Measurements from ENCODE around the gene USP3.
"Not testable (repeated sequence)": the region's sequence is repeated elsewhere in the genome, so short reads cannot be mapped to it uniquely, and the experiment has no call there.

The USP3 gene

DNA sequence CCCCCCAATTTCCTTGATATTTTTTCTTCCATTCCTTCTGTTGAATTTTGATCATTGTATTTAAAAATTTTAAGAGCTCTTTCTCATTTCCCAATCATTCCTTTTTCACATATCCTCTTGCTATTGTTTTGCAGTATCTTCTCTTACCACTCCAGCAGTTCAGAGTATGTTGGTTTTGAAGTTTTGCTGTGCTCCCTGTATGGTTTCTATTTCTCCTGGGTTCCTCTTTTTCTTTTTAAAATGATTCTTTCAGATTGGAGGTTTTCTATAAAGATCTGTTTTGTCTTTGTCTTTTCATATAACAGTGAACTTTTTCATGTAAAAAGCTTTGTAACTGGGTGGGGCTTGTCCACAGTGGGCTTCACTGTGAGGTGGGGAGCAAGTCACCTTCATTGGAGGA, 12.8 kb downstream of the USP3 start:
- DNase-seq, result no peak

DNA sequence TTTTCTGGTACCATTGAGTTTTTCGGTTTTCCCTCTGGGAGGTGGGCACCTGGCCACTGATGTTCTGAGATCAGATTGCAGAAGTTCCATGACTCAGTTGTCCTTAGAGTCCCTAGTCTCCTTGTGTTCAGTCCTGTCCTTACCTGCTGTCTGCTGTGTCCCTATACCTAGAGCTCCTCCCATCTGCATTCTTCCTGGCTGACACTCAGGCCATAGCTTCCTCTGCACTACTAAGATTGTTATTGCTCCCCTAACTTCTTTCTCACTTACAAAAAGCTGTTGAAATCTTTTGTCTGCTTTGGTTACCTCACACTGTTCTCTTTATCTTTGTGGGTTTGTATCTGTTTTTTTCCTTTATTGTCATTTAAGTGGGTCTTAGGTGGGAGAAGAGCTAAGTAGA, 13.2 kb downstream of the USP3 start:
- no peak for DNase-seq

DNA sequence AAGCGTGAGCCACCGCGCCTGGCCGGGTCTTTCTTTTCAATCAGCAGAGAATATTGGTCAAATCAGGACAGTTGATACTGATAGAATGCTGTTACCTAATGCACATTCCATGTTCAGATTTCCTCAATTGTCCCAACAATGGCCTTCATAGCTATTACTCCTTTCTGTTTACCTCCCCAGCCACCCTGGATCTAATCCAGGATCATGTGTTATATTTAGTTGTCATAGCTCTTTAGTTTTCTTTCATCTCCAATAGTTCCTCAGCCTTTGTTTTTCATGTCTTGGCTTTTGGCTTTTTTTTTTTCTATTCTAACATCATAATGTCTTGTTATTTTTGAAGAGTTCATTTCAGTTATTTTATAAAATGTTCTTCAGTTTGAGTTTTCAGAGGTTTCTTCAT, 14.6 kb downstream of the USP3 start:
- DNase-seq, result no peak

DNA sequence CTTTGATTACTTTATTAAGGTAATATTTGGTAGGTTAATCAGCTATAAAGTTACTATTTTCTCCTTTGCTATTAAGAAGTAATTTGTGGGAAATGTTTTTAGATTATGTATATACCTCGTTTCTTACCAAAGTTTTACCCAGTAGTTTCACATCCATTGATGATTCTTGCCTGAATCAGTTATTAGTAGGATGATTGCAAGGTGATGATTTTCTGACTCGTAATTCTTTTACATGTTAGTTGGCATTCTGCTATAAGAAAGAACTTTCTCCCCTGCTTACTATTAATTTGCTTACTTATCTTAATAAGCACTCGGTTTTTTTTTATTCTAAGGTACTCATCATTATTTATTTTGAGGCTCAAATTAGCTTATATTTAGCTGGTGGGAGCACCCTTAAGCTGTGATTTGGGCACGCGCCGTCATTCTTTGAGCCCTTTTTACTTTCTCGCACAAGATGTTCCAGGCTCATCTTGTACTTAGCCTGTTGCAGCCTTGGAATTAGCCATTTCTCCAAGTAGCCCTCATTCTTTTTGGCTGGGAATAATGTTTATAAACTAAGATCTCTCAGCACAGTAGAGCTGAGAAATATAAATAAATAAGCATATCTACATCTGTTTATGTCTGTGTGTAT, 15.3 kb downstream of the USP3 start:
- DNase-seq, result no peak

DNA sequence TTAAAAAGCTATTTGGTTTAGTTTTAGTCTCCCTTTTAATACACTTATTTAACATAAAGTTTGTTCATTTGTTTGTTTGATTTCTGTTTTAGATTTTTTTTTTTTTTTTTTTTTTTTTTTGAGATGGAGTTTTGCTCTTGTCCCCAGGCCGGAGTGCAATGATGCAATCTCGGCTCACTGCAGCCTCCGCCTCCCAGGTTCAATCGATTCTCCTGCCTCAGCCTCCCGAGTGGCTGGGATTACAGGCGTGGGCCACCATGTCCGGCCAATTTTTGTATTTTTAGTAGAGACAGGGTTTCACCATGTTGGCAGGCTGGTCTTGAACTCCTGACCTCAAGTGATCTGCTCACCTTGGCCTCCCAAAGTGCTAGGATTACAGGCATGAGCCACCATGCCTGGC, 16.1 kb downstream of the USP3 start:
- not testable (repeated sequence) for DNase-seq

DNA sequence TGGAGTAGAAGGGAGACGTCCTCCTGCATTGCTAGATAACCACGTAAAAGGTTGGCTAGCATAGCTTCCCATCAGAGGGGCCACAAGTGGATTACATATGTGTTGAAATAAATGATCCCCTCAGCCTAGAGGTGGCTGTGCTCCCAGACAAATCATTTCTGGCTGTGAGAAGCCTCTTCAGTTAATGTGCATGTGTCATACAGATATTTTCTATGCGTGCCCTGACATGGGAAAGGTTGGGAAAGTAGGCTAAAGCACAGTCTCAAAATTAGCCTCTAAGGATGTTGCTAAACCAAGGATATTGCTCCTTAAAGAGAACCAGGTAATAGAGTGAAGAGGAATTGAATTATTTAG, 17.8 kb downstream of the USP3 start:
- no peak for DNase-seq

DNA sequence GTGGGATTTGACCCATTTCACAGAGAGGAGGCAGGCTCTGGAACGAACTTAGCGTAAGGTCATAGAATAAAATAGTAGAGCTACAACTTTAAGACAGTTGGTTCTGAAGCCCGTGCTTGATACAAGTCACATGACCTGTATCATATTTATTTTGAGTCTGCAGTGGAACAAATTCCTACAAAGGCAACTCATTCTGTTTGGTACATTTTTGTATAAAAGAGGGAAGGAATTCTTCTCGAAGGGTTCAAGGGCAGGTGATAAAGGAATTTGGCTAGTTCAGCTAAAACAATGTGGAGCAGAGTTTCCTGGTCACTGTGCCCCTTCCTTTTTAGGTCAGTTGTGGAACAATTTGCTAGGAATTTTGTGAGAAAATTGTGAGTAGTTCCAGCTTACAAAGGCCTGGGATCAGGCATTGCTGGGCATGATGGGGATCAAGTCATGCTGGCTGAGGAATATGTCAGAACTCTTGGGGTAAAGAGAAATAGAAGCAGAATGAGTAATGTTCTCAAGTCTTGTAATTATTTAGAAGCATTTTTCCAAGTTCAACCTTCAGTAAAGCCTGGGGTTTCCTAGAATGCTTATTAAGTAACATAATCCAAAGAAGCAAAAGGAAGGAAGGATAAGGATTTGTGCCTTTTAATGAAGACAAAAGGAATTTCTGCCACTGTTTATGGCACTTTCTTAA, 19.1 kb downstream of the USP3 start:
- no peak for DNase-seq

DNA sequence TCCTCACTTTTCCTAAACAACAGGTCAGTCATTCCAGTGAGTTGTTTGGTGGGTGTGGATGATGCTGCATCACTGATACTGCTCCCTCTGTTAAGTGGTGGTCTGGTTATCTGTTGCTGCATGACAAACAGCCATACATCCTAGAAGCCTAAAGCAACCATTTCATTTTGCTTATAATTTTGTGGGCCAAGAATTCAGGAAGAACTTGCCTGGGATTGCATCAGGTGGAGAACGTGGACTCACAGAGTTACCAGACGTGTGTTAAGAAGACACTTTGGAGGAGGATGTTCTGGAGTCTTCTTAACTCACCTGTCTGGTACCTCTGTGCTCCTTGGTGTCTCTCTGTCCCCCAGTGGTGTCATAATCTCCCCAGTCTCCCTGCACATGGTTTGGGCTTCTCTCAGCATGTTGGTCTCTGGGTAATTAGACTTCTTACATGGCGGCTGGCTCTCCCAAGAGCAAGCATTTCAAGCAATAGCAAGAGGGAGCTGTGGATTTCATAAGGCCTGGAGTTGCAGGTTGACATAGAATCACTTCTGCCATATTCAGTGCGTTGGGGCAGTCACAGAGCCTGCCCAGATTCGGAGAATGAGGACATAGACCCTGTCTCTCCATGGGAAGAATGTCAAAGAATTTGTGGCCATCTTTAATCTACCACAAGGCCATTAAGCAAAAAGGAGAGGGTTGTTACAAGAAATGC, 20.1 kb downstream of the USP3 start:
- no peak for DNase-seq

DNA sequence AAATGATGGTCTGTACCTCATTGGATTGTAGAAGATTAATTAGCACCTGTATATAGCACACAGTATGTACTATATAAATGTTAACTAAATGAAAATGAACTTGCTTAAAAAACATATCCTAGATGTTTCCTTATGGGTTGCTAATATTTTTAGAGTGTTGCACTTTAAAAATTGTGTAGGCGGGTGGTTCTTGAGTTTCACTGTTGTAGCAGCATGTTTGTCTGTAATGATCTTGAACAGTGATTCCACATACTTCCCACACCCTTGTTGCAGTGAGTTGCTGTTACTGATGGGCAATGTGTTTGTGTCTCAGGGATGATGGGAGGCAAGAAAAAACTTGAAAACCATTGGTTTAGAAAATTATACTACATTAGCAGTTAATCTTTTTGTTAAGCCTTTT, 22.0 kb downstream of the USP3 start:
- no peak for DNase-seq

DNA sequence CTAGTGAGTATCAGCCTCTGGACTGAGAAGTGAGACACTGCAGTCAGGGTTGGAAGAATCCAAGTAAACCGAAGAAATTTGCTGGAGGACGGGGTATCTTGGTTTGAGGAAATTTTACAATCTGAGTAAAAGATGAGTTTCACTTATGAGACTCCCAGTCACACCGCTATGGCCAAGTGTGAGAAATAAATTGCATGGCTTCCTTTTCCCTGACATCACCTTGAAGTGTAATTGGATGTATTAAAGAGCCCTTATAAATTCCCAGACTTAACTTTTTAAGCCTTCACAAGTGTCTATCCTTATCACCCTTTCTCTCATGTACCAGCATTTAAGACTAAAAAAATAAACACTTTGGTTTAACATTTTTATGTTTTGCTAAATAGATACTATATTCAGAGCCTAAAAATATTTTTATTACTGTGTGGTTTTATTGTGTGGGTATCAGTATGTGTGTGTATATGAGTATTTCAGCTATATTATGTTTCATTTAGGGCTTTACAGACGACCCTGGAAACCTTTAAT, 23.8 kb downstream of the USP3 start:
- DNase-seq, result no peak

DNA sequence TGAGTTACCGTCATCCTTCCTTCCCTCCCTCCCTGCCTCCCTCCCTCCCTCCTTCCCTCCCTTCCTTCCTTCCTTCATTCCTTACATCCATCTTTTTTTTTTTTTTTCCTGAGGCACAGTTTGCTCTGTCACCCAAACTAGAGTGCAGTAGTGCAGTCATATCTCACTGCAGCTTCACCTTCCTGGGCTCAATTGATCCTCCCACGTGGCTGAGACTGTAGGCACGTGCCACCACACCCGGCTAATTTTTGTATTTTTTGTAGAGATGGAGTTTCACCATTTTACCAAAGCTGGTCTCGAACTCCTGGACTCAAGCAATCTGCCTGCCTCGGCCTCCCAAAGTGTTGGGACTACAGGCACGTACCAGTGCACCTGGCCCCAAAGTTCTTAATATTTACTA, 25.8 kb downstream of the USP3 start:
- no peak for DNase-seq

DNA sequence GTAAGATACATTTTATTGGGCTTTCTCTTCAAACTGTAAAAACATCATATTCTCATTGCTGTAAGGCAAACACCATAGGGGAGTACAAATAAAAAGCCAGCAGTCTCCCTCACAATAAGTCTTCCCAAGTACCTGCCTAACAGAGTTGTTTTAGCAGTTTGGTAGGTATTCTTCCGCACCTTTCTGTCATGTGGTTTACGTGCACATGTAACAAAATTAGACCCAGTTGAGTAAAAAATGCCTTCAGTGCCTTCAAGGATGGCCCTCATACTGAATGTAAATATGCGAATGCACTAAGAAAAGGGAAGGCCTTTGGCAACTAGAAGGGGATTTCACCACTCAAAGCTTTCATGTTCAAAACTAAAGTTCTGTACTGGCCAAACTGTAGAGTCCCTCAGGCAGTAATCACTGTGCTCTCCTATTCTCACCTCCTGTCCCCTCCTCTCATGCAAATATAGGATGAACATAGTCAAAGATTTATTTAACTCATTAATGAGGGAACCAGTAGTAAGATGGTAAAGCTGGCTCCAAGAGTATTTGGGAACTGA, 26.4 kb downstream of the USP3 start:
- no peak for DNase-seq

DNA sequence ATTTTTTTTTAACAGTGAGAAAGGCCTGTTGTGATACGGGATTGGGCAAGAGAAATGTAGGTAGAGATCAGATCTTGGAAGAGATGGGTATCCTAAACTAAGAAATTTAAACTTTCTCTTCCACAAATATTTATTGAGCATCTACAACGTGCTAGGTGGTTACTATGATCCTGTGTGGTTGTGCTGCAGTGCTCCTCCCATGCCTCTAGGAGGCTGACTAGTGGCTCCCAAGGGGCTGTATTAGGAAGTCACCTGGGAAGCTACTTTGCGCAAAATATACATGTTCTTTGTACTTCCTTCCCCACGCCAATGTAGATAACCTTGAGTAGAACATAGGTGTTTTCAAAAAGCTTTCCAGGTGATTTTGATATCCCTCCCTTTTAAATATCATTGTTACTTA, 27.2 kb downstream of the USP3 start:
- no peak for DNase-seq

DNA sequence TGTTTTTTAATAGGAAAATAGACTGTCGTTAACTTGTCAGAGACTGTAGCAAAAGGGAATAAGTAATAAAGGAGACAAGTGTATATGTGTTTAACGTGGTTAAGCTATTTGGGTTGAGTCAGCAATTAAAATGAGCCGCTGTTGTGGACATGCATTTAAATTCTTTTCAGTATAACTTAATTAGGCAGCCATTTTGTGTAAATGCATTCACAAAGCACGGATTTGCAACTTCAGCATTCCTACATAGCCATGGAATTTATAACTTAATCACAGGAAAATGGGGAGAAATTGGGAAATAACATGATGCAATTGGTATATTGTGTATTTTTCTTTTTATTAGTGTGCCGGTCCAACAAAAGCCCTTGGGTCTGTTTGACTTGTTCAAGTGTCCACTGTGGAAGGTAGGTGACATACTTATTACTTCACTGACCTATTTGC, 27.9 kb downstream of the USP3 start:
- no peak for DNase-seq

DNA sequence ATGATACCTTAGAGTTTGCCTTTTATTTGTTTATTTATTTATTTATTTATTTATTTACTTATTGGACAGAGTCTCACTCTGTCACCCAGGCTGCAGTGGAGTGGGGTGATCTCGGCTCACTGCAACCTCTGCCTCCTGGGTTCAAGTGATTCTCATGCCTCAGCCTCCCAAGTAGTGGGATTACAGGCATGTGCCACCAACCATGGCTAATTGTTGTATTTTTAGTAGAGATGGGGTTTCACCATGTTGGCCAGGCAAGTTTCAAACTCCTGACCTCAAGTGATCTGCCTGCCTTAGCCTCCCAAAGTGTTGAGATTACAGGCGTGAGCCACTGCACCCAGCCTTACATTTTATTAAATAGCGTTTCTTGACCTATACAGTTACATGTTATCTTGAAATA, 30.5 kb downstream of the USP3 start:
- not testable (repeated sequence) for DNase-seq

DNA sequence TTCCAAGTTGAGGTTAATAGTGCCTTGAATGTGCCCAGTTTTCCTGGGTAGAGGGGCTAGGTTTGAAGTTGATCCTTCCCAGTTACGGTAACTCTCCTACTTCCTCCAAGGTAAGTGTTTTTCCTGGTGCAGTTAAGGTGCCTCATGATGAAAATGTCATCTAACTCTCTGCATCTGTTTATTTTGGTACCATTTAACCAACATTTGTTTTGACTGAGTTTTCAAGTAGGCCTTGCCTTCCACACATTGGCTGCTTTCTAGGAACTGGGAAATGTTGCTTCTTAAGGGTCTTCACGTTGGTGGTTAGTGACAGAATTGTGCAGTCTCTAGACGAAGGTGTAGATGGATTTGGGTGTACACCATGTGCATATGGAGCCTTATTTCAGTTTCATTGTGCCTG, 31.3 kb downstream of the USP3 start:
- no peak for DNase-seq

DNA sequence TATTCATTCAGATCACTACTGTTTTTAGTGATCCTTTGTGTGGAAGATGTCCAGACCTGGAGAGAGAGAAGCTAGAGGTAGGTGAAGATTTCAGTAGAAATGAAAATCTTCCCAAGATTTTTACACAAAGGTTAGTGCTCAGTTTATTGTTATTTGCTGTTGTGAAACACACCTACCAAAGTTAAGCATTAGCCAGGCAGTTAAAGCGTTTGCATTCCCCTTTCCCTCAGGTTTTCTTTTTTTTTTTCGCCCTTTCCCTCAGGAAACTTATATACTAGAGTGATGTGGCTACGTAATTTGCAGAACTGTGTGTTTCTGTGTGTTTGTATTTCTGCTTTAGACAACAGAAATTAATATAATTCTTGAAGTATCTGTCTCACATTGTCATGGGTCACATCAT, 34.5 kb downstream of the USP3 start:
- DNase-seq, result no peak

DNA sequence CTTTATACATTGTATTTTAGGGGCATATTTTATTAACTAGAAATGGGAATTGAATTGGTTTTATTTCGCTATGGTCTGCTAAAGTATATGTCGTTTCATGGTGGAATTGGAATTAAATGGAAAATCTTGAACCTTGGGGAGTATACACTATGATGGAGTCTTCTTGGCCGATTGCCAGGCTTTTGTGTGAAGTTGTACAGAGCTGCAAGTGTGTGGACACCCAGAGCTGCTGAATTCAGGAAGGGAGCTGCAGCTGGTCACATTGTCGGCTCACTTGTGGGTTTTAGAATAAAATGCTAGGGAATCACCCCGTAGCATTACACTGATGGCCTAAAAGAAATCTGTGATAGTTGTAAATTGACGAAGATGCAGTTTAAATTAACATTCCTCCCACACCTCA, 35.1 kb downstream of the USP3 start:
- no peak for DNase-seq

DNA sequence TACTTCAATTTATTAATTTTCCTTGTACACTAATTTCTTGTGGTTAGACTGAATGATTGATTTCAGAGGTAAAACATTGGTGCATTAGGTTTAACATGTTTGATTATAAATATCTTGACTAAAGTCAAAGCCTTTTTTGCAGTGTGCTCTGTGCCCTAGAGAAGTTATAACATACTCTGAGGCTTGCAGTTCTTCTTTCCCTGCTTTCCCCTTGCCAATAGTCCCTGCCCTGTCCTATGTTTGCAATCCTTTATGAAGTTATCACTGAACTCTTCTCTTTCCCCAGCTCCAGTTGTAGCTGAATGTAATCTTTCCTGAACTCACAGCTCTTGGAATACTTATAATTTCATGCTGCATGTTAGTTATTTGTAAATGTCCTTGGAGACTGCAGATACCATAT, 35.6 kb downstream of the USP3 start:
- no peak for DNase-seq

DNA sequence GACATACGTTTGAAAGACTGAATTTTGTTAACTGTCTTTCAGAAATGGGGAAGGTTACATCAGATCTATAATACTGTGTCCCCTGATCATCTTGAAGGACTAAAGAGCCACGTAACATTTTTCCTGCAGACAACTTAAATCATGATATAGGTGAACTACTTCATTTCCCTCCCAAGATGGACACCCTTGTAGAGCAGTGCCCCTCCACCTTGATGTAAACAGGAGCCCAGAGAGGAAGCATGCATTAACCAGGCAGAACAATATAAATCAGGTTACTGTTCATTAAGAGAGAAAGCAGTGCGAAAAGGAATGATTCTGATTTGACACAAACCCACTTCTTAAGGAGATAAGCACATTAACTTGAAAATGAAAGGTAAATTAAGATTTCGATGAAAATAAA, 36.1 kb downstream of the USP3 start:
- no peak for DNase-seq

DNA sequence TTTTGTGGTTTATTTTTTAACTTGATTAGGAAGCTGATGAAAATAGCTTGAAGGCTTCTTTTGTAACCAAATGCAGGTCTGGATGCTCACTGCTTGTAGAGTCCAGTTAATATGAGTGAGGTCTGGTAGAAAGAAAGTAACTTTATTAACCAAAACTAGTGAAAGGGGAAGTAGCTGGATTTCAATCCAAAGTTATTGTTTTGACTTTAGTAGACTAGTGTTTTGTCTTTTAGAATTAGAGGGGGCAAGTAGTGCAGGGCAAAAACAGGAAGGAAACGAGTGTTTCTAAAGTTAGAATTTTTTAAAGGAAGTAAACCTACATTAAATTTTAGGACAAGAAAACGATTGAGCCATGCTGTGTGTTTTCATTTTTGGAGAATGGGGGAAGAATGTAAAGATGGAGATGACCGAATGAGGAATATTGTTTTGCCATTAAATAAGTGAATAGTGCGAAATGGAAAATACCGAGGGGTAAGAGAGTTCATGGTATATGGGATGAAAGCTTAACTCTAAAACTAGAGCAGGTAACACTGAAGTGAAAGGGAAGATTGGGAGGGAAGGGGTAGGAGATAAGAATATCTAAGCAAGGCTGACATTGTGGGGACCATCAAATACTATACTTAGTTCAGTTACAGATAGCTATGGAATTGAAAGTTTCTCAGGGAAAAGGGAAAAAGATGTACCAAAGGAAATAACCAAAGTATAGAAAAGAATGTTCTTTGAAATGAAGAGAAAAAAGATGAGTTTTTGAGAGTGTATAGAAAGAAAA, 40.0 kb downstream of the USP3 start:
- DNase-seq, result no peak

DNA sequence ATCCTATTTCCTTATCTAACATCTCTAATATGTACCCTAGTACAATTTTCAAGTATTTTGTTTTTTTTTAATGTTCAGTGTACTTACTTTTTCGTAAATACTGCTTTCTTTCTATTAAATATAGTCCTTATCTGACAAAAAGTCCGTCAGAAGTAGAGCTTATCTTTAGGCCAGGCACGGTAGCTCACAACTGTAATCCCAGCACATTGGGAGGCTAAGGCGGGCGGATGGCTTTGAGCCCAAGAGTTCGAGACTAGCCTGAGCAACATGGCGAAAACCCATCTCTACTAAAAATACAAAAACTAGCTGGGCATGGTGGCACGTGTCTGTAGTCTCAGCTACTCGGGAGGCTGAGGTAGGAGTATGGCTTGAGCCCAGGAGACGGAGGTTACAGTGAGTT, 41.1 kb downstream of the USP3 start:
- no peak for DNase-seq

DNA sequence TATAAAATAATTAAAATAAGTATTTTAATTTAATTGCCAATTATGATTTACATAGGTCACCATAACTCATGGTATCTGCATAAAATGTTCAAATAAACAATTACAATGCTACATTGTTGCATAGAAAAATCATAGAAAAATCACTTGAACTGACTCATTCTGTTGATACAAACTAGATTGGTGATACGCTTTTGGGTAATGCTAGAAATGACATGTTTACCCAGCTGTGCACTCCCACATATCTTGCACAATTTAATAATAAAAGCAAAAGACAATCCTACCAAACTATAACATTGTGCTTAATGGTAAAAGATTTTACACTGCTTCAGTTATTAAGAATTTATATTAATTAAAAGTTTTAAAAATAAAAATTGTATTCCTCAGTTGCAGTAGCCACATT, 47.0 kb downstream of the USP3 start:
- no peak for DNase-seq

Data from activated CD8-positive, alpha-beta memory T cell treated with anti-CD3 and anti-CD28 coated beads, Interleukin-2, amount 50 U/mL, for 48 hours (primary cell).